AML-193 (cell line): Measurements from ENCODE around the gene CCDC188.

Experiments used
- DNase-seq, 2 experiments: peaks; one replicate each; lab custom pipeline; 2025; lab: John Stamatoyannopoulos, UW

Gene CCDC188

GRCh38 chr22:20105456-20106204, 45.2 kb downstream of the CCDC188 start:
- no peak for DNase-seq

DNA sequence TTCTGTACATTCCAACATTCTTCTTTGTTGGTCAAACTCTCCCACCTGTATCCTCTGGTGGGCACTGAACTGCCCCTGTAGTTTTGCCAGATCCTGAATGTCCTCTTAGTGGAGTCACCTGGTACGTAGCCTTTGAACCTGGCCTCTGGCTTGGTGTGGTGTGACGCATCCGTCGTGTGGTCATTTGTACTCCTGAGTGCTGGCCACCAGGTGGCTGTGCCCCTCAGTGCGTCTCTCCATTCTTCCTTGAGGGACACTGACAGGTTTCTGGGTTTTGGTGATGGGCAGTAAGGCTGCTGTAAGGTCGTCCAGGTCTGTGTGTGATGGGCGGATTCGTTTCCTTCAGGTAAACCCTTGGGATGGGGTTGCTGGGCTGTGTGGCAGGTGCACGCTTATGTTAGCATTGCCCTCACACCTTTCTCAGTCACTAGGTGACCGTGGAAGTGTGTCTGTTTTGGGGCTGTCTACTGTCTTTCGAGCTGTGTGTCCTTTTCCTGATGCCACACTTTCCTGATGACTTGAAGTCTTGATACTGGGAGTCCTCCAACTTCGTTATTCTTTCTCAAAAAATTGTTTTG, 48.6 kb downstream of the CCDC188 start:
- DNase-seq, result no peak

DNA sequence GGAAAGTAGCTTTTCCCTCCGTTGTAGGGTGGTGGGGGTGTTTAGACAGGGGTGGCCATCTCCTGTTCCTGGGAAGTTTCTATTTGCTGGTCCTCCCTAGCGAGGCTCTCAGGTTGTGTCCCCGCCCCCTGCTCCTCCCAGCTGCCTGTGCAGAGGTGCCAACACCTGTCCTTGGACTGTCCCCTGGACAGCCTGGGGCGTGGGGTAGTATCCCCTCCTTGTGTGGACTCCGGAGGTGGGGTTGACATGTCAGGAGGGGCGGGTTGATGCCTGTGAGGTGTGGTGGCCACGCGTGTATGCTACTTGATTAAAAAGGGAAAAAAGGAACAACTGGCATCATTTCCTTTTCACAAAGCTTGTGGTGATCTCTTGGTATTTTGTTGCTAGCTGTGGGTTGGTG, 49.2 kb downstream of the CCDC188 start:
- no peak for DNase-seq

- no peak for DNase-seq
Observed at GRCh38 chr22:20099099-20099711, 51.6 kb downstream of the CCDC188 start.
